ENCODE data around the gene TNIP2.

GRCh38 chr4:2792396-2792710 lies 36.2 kb upstream of the TNIP2 start:
- TF ChIP-seq POLR2A (IDR thresholded peaks at IDR 0.05; ENCODE audit: low read length) (no peak), GATA1 (IDR thresholded peaks at IDR 0.05; ENCODE audit: low read depth, low read length) (no peak)
